Raji (cell line): ENCODE data around the gene NHSL2.

Experiments used
- POLR2A ChIP-seq: IDR thresholded peaks from 2 replicates; pipeline ENCODE4 v1.6.1; 2011; ENCODE audit warnings: low read depth, low read length, control low read depth; ENCODE audit not compliant: insufficient read depth

Gene NHSL2

DNA sequence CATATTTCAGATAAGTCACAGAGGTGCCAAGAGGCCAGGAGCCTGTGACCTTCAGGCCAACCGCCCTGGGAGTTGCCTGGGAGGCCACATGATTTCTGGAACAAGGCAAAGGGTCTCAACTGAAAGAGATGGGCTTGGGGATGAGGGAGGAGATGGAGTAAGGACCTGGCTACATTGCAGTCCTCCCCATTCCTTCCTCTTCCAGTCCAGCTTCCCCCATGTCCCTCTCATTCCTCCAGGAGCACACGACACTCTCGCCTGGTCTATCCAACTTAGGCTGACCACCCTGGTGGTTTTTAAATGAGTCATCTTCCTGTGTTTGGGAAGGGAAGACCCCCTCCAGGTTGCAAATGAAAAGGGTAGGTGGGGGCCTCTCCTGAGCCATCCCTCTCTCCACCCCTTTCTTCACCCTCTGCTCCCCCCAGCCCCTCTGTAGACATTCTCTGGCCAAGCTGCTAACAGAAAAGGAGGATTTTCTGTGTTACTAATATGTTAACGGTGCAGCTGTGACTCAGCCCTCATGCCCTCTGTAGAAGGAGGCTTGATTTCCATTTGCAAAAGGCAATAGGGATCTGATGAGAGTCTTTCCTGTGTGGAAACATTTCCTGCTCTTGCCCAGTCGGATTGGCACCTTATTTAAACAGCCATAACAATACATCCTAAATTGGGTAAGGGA lies 141.9 kb downstream of the NHSL2 start:
- TF ChIP-seq POLR2A = no peak

DNA sequence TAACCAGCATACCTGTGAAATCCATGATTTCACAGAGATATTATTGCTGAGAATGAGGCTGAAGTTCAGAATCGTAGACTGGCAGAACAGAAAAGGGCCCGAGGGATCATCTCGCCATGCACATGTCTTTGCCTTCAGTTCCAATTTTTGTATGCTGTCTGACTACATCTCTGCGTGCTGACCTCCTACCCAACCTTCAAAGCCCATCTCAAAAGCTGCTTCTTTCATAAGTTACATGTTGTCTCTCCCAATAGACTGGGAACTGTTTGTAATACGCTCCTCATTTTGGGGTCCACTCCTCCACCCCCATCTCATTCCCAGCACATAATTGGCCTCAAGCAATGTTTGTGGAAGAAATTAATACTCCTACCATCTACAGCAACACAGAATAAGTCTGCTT lies 142.9 kb downstream of the NHSL2 start:
- TF ChIP-seq POLR2A = no peak

DNA sequence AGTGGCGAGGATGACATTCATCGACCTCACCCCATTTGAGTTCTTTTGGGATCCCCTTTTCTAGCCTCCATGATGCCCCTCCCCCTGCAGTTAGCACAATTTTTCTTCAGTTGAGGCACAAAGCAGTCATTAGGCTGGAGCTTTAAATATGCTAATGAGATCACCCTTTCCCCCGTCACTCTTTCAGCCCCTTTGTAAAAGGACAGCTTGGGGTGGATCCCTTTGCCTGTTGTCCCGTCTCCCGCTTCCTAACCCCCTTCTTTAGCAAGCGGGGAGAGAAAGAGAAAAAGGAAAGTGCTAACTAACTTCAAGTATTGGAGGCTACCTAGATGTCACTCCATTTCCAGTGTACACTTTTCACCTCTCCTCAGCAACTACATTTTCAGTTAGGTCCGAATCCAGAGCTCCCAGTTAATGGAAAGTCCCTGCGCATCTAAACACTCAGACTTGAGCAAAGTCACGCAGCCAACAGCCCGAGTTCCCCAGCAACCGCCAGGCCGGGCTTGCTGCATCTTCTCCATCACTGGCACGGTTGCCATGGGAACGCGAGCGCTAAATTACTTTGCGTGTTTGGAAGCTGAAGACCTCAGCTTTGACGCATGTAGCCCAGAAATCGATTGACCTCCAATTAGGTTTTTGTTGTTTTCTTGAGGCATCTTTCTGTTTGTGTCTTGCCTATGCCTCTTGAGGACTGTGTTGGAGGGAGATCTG lies 144.3 kb downstream of the NHSL2 start:
- no peak for TF ChIP-seq POLR2A

DNA sequence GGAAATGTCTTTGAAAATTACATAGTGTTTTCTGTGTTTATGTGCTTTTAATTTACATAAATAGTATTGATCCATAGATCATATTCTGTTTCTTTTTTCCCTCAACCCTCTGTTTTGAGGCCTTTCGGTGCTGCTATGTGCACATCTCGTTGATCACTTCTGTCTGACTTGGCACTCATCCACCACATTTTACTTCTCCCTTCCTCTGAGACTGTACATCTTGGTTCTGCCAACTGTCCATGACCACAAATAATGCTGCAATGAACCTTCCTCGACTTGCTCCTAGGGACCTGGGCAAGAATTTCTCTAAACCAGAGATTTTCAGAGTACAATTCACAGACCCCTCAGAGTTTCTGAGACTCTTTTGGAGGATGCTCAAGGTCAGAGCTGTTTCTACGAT lies 146.7 kb downstream of the NHSL2 start:
- no peak for TF ChIP-seq POLR2A

DNA sequence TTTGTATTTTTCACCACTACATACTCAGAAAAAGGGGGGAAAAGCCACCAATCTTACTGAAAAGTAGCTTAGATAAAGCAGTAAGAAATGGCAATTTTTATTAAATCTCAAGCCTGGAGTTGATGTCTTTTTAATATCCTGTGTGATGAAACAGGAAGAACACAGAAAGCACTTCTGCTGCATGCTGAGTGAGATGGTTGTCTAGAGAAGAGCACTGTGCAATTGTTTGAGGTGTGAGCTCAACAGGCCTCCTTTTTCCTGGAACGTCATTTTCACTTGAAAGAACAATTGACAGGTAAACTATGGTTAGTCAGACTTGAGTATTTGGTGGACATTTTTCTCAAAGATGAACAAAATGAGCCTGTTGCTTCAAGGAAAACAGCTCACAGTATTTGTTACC lies 147.2 kb downstream of the NHSL2 start:
- no peak for TF ChIP-seq POLR2A

DNA sequence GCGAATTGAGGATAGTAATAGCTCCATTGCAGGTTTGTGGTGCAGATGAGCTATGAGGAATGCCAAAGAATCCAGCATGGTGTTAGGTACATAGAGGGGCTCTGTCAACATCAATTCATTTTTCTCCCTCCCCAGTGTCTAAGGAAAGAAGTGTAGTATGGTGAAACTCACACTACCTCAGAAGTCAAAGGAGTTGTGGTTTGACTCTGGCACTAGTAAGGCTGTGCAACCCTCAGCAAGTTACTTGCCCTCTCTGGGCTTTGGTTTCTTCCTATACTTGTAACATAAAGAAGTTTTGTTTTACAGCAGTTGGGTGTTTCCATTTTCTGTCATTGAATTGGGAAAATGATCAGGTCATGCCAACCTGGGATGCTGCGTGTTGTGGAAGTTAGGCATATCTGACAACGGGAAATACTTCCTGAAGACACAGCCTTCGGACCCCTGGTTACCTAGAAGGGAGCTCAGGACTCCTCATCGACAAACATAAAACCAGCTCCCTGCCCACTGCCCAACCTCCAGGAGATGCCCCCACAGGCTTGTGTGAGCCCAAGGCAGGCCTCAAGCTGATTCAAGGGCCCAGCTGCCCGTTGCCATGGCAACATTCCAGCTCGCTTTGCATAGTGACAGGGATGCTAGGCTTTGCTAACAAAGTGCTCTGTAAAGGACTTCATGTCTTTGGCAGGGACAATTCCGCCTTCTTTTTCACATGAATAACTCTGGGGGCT lies 149.7 kb downstream of the NHSL2 start:
- TF ChIP-seq POLR2A = no peak

DNA sequence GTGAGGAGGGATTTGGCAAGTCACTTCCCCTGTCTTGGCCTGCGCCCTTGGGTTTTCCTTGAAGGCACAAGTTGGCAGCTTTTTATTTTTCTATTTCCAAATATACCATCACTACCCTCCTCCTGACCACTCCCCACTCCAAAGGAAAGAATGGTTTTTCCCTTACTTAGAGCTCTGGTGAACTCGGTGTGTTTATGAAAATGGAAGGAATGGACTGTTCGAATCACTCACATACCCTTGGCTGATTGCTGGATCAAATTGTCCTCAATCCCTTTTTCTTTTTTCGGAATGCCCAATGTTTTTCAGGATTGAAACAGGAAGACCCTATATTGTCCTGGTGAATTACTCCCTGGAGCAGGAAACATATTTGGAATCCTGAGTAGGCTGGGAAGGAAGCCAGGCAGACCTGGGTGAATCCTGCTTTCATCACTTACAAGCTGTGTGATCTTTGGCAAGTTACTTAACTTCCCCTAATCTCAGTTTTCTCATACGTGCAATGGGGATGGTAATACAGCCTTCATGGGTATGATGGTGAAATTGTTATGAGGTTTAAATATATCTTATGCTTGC lies 150.4 kb downstream of the NHSL2 start:
- TF ChIP-seq POLR2A = no peak

DNA sequence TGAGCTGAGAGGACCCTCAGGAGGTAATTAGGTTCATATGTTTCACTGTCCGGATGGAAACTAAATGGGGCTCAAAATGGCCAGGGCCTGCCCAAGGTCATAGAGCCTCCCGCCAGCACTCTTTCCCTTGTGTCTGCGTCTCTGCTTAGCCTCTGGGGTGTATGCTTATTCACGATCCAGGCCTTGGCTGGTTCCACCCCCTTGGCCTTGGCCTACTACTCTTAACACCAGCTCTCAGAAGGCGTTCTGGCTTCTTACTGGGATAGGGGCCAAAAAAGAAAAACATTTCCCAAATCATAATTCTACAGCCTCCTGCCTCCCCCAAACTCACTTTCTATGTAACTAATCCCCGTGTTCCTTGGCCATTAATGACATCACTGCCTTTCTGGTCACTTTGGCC lies 152.3 kb downstream of the NHSL2 start:
- TF ChIP-seq POLR2A = no peak

DNA sequence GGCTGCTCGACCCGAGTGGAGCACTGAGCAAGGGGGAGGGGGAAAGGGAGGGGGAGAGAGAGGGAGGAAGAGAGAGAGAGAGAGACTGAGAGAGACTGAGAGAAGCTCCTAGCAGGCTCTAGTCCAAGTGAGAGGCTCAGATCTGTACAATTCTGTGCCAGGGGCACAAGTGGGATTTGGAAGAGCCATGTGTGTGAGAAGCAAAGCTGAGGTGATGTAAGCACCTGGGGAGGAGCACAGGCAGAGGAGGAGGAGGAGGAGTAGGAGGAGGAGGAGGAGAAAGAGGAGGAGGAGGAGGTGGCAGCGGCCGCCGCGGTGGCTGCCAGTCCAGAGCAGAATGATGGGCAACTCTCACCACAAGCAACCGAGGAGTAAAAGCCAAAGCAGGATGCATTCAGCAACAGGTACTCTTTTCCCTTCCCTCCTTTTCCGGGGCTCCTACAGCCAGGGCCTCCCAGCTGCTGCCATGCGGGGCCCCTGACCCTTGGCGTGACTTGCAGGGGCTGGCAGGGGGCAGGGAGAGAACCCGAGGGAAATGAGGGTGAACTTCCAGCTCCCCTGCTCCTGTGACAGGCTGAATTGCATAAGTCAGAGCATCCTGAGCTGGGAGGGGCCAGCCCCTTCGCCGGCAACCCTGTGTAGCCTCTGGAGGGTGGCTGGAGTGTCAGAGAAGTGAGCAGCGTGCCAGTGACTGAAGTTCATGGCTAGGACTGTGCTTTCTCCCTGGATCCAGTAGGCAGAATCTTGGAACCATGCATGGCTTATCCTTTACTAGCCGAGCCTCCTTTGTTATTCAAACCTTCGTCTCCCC lies 158.9 kb downstream of the NHSL2 start:
- TF ChIP-seq POLR2A = no peak

DNA sequence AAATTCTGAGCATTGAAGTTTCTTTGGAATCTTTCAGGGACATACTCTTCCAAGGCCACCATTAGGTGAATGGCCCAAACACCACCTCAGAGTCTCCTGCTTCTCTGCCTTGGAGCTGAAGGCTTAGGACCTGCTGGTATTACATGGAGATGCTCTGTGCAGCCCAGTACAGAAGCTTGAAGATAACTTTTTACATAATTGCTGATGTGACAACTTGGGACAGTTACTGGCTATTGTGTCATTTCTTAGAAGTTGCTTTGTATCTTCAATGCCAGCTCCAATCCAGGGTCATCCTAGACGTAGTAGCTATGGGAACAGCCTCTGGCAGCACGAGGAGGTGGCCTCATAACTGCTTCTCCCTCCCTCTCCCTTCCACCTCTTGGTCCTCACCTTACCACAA lies 160.6 kb downstream of the NHSL2 start:
- TF ChIP-seq POLR2A = no peak

DNA sequence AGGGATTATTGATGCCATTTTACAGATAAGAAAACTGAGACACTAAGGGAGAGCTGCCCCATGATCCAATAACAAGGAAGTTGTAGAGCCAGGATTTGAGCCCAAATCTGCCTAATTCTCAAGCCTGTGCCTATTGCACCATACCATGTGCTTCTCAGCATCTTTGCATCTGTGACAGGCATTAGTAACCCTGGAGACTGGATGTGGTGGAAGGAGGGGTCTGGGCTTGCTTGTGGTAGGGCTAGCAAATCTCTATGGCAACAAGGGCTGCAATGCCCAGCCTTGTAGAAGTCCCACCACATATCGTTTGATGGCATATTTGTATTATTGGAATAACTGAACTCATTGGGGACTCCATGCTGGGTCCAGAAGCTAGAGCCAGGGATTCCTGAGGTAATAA lies 163.0 kb downstream of the NHSL2 start:
- TF ChIP-seq POLR2A = no peak

DNA sequence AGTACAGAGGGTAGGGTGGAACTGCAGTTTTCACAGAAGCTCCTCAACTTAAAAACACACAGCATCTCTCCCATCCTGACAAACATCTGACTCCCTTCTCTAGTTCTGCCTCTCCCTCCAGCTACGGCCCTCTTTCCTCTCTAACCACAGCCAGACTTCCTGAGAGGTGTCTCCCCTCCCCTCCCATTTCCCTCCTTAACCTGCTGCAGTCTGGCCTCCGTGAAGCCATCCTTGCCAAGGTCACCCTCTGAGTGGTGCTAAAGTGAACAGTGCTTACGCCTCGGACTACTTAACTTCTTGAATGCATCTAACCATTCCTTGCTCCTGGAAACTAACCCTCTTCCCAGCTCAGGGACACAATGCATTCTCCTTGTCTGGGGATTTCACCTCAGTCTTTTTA lies 167.8 kb downstream of the NHSL2 start:
- no peak for TF ChIP-seq POLR2A

DNA sequence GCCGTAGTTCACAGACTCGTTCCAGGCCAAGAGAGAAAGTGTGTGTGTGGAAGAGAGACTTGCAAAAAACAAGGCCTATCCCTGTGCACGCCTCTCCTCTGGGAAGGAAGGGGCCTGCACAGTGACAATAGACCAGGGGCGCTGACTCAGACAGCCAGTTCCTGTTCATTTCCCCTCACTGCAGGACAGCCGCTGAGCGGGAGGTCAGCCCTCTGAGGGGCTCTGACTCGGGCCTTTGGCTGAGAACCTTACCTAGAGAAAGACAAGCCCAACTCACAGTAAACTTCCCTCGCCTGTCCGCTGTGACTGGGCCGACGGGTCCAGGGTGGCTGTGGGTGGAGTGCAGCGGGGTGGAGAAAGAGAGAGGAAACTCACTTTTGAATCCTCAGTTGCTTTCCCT lies 169.0 kb downstream of the NHSL2 start:
- no peak for TF ChIP-seq POLR2A

DNA sequence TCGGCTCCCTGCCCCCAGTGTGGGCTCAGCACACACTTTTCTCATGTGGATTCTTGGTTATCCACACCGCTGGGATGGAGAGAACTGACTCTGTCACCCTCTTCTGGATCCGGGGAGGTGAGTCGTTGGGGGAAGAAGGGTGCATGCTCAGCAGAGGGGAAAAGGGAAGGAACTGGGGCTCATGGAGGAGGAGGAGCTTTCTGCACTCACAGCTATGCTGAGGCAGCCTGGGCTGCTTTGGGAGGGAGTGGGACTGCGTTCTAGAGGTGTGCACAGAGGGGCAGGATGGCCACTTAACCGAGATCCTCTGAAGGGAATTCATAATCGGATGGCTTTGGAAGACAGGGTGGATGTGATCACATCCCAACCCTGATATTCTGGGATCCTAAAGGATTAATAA lies 169.5 kb downstream of the NHSL2 start:
- TF ChIP-seq POLR2A = no peak

DNA sequence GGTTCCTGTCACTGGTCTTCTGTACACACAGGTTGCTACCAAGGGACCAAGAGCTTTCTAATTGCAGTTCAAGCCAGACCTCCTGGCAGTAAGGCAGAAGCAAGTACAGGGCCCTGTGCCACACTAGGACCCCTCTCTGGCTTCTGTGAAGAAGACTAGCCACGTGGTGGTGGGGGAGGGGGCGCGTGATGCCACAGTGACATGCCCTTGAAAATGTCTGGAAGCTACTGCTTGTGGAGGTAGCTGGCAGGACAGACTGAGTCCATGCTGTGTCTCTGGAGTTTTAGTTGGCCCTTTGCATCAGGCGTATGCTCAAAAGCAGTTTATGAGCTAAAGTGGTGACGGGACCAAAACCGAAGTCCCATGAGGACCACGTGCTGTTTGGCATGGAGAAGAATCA lies 170.2 kb downstream of the NHSL2 start:
- TF ChIP-seq POLR2A = no peak

DNA sequence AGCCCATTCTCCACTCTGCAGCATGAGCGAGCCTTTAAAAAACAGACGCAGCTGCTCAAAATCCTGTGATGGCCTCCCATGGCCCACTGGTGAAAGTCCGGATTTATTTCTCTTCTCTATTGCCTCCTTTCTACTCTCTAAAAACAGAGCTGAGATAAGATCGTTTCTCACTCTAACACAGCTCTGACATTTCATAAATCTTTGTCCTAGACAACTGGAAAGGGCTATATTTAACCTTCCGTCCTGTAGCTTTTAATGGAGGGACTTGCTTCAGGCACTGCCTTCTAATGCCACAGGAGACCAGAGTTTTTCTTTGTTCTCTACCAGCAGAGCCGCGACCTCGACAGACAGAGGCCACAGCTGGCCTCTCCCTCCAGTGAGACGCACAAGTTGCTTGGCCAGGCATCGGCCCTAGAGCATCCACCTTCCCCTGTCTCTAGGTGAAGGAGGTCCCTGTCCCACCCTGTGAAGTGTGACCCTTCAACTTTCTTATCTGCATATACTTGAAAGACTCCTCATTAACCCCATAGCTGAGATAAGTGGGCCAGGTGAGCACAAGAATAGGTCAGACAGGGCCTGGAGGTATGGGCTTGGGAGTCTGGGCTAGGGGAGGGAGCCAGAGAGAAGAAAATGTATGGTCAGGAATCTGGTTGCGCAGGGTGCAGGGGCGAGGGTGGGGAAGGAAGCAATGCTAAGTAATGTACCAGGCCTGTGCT lies 171.1 kb downstream of the NHSL2 start:
- no peak for TF ChIP-seq POLR2A
